K562 (cell line): ENCODE results near the gene ETV3.

ENCODE experiments used
- ARNT ChIP-seq, 2 experiments: fragments of 450-650 bp; IDR thresholded peaks; 2 replicates each; pipeline ENCODE4 v1.6.1; 2016; ENCODE audit warnings: mild to moderate bottlenecking in 1 of 2
- BRD4 ChIP-seq: fragments of 200-600 bp; sonication (generic); IDR thresholded peaks from 2 replicates; pipeline ENCODE4 v1.6.1; 2017; ENCODE audit warnings: inconsistent platforms
- EP300 ChIP-seq: IDR thresholded peaks from 2 replicates; pipeline ENCODE4 v1.6.1; 2012; ENCODE audit warnings: low read length, improper control_type of control experiment
- GABPA ChIP-seq: fragments of 200-800 bp; sonication (Bioruptor generic); conservative IDR thresholded peaks from 2 replicates; pipeline ENCODE4 v1.6.1; 2016; ENCODE audit warnings: low read depth, missing genetic modification characterization, missing compliant biosample characterization
- JUN ChIP-seq, 2 experiments: sonication (generic) in 1 of 2; formaldehyde crosslinking in 1 of 2; IDR thresholded peaks; 2 replicates each; pipeline versions ENCODE4 v1.6.1 to v1.8.0; 2012 to 2022; ENCODE audit warnings: borderline replicate concordance in 2 of 2, mild to moderate bottlenecking in 2 of 2, improper control_type of control experiment in 1 of 2, low read depth in 1 of 2, low read length in 1 of 2, missing genetic modification reagents in 1 of 2
- KLF10 ChIP-seq: fragments of 250-450 bp; sonication (Bioruptor Pico); IDR thresholded peaks from 2 replicates; pipeline ENCODE4 v1.6.1; 2021; ENCODE audit warnings: matching md5 sums
- MECOM ChIP-seq: fragments of 250-450 bp; sonication (Bioruptor Pico); IDR thresholded peaks from 2 replicates; pipeline ENCODE4 v1.8.0; 2022; ENCODE audit warnings: inconsistent platforms
- TCF7 ChIP-seq: sonication (generic); IDR thresholded peaks from 2 replicates; pipeline ENCODE4 v1.6.1; 2016; ENCODE audit warnings: antibody characterized with exemption, borderline replicate concordance
- ZC3H11A ChIP-seq: IDR thresholded peaks from 2 replicates; pipeline ENCODE4 v1.6.1; 2012; ENCODE audit warnings: low read depth, low read length, improper control_type of control experiment
- TF ChIP-seq, protein P1 (sequence below), 3 experiments: IDR thresholded peaks in 2 of 3; conservative IDR thresholded peaks in 1 of 3; 2 replicates each; pipeline ENCODE4 v1.5.1; 2011 to 2012; ENCODE audit warnings: low read length in 3 of 3, mild to moderate bottlenecking in 3 of 3, control low read depth in 2 of 3, improper control_type of control experiment in 1 of 3, inconsistent platforms in 1 of 3, low read depth in 1 of 3, mixed read lengths in 1 of 3, moderate library complexity in 1 of 3; ENCODE audit not compliant: insufficient read depth in 2 of 3
- TF ChIP-seq, protein P2 (sequence below): fragments of 450-650 bp; formaldehyde crosslinking; IDR thresholded peaks from 2 replicates; pipeline ENCODE4 v1.4.0; 2022; ENCODE audit warnings: missing genetic modification characterization
- TF ChIP-seq, protein P3 (sequence below): fragments of 250-450 bp; sonication (Bioruptor Pico); IDR thresholded peaks from 2 replicates; pipeline ENCODE4 v1.8.0; 2021; ENCODE audit warnings: borderline replicate concordance, mild to moderate bottlenecking, moderate library complexity; ENCODE audit not compliant: poor library complexity, severe bottlenecking
- TF ChIP-seq, protein P4 (sequence below): sonication (generic); formaldehyde crosslinking; IDR thresholded peaks from 2 replicates; pipeline ENCODE4 v1.8.1; 2023; ENCODE audit warnings: mild to moderate bottlenecking, missing genetic modification reagents
- TF ChIP-seq, protein P5 (sequence below): fragments of 250-450 bp; sonication (Bioruptor Pico); IDR thresholded peaks from 2 replicates; pipeline ENCODE4 v1.8.0; 2022; ENCODE audit warnings: inconsistent platforms, mild to moderate bottlenecking, moderate library complexity, borderline replicate concordance

DNA sequence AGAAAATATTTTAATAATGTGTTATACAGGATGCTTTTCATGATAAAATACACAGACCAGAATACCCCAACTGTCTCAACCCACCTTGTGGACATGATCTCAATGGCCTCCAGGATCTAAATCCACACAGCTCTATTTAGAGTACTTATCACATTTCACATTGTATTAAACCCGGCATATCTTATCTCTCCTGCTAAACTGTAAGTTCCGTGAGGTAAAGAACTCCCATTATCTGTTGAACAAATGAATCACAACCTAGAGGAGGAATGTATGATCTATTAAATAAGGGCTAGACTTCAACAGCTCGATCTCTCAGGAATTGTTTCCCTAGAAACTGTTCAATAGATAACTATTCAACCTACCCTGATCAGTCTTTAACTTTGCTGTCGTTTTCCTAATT, 6.9 kb downstream of the ETV3 start:
- no peak for TF ChIP-seq ARNT (IDR thresholded peaks at IDR 0.05)
- no peak for TF ChIP-seq EP300
- no peak for TF ChIP-seq GABPA
- TF ChIP-seq ZC3H11A: no peak
- TF ChIP-seq, protein P1, sequence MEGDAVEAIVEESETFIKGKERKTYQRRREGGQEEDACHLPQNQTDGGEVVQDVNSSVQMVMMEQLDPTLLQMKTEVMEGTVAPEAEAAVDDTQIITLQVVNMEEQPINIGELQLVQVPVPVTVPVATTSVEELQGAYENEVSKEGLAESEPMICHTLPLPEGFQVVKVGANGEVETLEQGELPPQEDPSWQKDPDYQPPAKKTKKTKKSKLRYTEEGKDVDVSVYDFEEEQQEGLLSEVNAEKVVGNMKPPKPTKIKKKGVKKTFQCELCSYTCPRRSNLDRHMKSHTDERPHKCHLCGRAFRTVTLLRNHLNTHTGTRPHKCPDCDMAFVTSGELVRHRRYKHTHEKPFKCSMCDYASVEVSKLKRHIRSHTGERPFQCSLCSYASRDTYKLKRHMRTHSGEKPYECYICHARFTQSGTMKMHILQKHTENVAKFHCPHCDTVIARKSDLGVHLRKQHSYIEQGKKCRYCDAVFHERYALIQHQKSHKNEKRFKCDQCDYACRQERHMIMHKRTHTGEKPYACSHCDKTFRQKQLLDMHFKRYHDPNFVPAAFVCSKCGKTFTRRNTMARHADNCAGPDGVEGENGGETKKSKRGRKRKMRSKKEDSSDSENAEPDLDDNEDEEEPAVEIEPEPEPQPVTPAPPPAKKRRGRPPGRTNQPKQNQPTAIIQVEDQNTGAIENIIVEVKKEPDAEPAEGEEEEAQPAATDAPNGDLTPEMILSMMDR (IDR thresholded peaks at IDR 0.05 in 2 of 3, conservative IDR thresholded peaks at IDR 0.05 in 1 of 3; ENCODE audit: insufficient read depth in 2 of 3, low read depth in 1 of 3, low read length in 3 of 3): no peak
- TF ChIP-seq, protein P2, sequence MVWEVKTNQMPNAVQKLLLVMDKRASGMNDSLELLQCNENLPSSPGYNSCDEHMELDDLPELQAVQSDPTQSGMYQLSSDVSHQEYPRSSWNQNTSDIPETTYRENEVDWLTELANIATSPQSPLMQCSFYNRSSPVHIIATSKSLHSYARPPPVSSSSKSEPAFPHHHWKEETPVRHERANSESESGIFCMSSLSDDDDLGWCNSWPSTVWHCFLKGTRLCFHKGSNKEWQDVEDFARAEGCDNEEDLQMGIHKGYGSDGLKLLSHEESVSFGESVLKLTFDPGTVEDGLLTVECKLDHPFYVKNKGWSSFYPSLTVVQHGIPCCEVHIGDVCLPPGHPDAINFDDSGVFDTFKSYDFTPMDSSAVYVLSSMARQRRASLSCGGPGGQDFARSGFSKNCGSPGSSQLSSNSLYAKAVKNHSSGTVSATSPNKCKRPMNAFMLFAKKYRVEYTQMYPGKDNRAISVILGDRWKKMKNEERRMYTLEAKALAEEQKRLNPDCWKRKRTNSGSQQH (CRISPR knock-in tag): no peak
- no peak for TF ChIP-seq MECOM (CRISPR knock-in tag)
- no peak for TF ChIP-seq JUN (IDR thresholded peaks at IDR 0.05; ENCODE audit: borderline replicate concordance, low read depth, low read length)
- TF ChIP-seq JUN (CRISPR knock-in tag; IDR thresholded peaks at IDR 0.05; ENCODE audit: borderline replicate concordance): no peak
- no peak for TF ChIP-seq TCF7
- TF ChIP-seq, protein P3, sequence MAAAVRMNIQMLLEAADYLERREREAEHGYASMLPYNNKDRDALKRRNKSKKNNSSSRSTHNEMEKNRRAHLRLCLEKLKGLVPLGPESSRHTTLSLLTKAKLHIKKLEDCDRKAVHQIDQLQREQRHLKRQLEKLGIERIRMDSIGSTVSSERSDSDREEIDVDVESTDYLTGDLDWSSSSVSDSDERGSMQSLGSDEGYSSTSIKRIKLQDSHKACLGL (CRISPR knock-in tag): no peak
- no peak for TF ChIP-seq BRD4
- TF ChIP-seq, protein P4, sequence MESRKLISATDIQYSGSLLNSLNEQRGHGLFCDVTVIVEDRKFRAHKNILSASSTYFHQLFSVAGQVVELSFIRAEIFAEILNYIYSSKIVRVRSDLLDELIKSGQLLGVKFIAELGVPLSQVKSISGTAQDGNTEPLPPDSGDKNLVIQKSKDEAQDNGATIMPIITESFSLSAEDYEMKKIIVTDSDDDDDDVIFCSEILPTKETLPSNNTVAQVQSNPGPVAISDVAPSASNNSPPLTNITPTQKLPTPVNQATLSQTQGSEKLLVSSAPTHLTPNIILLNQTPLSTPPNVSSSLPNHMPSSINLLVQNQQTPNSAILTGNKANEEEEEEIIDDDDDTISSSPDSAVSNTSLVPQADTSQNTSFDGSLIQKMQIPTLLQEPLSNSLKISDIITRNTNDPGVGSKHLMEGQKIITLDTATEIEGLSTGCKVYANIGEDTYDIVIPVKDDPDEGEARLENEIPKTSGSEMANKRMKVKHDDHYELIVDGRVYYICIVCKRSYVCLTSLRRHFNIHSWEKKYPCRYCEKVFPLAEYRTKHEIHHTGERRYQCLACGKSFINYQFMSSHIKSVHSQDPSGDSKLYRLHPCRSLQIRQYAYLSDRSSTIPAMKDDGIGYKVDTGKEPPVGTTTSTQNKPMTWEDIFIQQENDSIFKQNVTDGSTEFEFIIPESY (CRISPR knock-in tag): no peak
- TF ChIP-seq, protein P5, sequence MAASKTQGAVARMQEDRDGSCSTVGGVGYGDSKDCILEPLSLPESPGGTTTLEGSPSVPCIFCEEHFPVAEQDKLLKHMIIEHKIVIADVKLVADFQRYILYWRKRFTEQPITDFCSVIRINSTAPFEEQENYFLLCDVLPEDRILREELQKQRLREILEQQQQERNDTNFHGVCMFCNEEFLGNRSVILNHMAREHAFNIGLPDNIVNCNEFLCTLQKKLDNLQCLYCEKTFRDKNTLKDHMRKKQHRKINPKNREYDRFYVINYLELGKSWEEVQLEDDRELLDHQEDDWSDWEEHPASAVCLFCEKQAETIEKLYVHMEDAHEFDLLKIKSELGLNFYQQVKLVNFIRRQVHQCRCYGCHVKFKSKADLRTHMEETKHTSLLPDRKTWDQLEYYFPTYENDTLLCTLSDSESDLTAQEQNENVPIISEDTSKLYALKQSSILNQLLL (CRISPR knock-in tag): no peak
- no peak for TF ChIP-seq KLF10 (CRISPR knock-in tag)
